ENCODE results near the gene DNMT3B.

DNA sequence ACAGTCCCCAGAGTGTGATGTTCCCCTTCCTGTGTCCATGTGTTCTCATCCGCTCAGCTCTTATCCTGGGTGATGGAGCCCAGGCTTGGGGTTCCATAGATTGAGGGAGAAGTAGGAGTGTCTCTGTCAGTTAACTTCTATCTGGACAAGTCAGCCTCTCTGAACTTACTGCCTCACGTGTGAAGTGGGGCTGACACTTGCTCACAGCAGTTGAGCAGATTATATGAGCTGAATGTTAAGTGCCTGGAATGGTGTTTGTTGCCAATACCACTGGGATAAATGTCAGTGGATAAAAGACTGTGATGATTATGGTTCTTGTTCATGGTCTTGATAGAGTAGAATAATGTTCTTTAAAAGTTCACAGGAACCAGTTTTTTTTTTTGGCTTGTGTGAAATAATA is 79.4 kb downstream of the DNMT3B start:
- TF ChIP-seq GATA2 (IDR thresholded peaks at IDR 0.05; ENCODE audit: low read depth, low read length) (no peak), GATA3 (IDR thresholded peaks at IDR 0.05; ENCODE audit: low read depth, low read length) (no peak)

All from SH-SY5Y (cell line).